ENCODE measurements around the gene TFG. TPM values are rescaled to one million over a fixed set of nuclear protein-coding genes. Genes with fewer than 3 reads are reported as not detected.

TFG gene
- total RNA-seq, 1 donor from 2014 or later, result 60.0 TPM

- no peaks in the 10 kb centered on the region for H3K4me1 ChIP-seq (ENCODE audit: control insufficient read depth in 3 of 3, insufficient read depth in 3 of 3, low read length in 3 of 3)
Measured at GRCh38 chr3:100720426-100720825, 11.1 kb downstream of the TFG start.

DNA sequence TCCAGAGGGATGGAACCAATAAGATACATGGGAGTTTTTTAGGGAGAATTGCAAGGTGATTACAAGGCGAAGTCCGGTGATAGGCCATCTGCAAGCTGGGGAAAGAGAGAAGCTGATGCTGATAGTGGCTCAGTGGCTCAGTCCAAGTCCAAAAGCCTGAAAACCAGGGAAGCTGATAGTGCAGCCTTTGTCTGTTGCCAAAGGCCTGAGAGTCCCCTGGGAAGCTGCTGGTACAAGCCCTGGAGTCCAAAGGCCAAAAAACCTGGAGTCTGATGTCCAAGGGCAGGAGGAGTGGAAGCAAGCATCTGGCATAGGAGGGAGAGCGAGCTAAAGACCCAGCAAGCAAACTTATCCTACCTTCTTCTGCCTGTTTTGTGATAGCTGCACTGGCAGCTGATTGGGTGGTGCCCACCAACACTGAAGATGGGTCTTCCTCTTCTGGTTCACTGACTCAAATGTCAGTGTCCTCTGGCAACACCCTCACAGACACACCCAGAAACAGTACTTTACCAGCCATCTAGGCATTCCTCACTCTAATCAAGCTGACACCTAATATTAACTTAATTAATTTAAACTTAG lies 16.7 kb downstream of the TFG start:
- no peak overlapping the region for H3K4me3 ChIP-seq (ENCODE audit: low read length in 3 of 3)
- H3K36me3 ChIP-seq (ENCODE audit: control insufficient read depth in 3 of 3, insufficient read depth in 3 of 3, low read length in 3 of 3), result peaks cover 2 to 23% (median 16%) of the 10 kb centered on the region in 3 donors
- no peak overlapping the region for H3K9ac ChIP-seq (ENCODE audit: low read depth in 1 of 3, low read length in 3 of 3)
- peaks cover 0 to 7% (median 0%) of the 10 kb centered on the region in 3 donors for H3K4me1 ChIP-seq (ENCODE audit: control insufficient read depth in 3 of 3, insufficient read depth in 3 of 3, low read length in 3 of 3)
- no peaks in the 10 kb centered on the region for H3K27me3 ChIP-seq (ENCODE audit: control insufficient read depth in 3 of 3, insufficient read depth in 3 of 3, low read length in 3 of 3)
- H3K9me3 ChIP-seq (ENCODE audit: control insufficient read depth in 3 of 3, low read length in 3 of 3), result no peaks in the 10 kb centered on the region
- H3K27ac ChIP-seq (ENCODE audit: low read depth, low read length), result no peak overlapping the region

More at GRCh38 chr3:100720426-100720825, 11.1 kb downstream of the TFG start:
- Histone ChIP-seq H3K4me3 (ENCODE audit: low read length in 3 of 3) (no peak overlapping the region), H3K27ac (ENCODE audit: low read depth, low read length) (no peak overlapping the region), H3K9ac (ENCODE audit: low read depth in 1 of 3, low read length in 3 of 3) (no peak overlapping the region), H3K9me3 (ENCODE audit: control insufficient read depth in 3 of 3, low read length in 3 of 3) (no peaks in the 10 kb centered on the region), H3K27me3 (ENCODE audit: control insufficient read depth in 3 of 3, insufficient read depth in 3 of 3, low read length in 3 of 3) (no peaks in the 10 kb centered on the region), H3K36me3 (ENCODE audit: control insufficient read depth in 3 of 3, insufficient read depth in 3 of 3, low read length in 3 of 3) (peaks cover 7 to 10% (median 9%) of the 10 kb centered on the region in 3 donors)

GRCh38 chr3:100726706-100727105 lies 17.4 kb downstream of the TFG start:
- no peak overlapping the region for H3K27ac ChIP-seq (ENCODE audit: low read depth, low read length)
- H3K4me3 ChIP-seq (ENCODE audit: low read length in 3 of 3), result no peak overlapping the region
- peaks cover 2 to 17% (median 16%) of the 10 kb centered on the region in 3 donors for H3K36me3 ChIP-seq (ENCODE audit: control insufficient read depth in 3 of 3, insufficient read depth in 3 of 3, low read length in 3 of 3)

GRCh38 chr3:100730524-100730923 lies 21.2 kb downstream of the TFG start:
- Histone ChIP-seq H3K9me3 (ENCODE audit: control insufficient read depth in 3 of 3, low read length in 3 of 3) (no peaks in the 10 kb centered on the region), H3K4me3 (ENCODE audit: low read length in 3 of 3) (no peak overlapping the region), H3K27ac (ENCODE audit: low read depth, low read length) (no peak overlapping the region), H3K9ac (ENCODE audit: low read depth in 1 of 3, low read length in 3 of 3) (no peak overlapping the region), H3K36me3 (ENCODE audit: control insufficient read depth in 3 of 3, insufficient read depth in 3 of 3, low read length in 3 of 3) (peaks cover 4 to 26% (median 16%) of the 10 kb centered on the region in 3 donors), H3K27me3 (ENCODE audit: control insufficient read depth in 3 of 3, insufficient read depth in 3 of 3, low read length in 3 of 3) (no peaks in the 10 kb centered on the region), H3K4me1 (ENCODE audit: control insufficient read depth in 3 of 3, insufficient read depth in 3 of 3, low read length in 3 of 3) (peaks cover 0 to 10% (median 0%) of the 10 kb centered on the region in 3 donors)

More at GRCh38 chr3:100726706-100727105, 17.4 kb downstream of the TFG start:
- H3K9me3 ChIP-seq (ENCODE audit: control insufficient read depth in 3 of 3, low read length in 3 of 3), result no peaks in the 10 kb centered on the region
- no peak overlapping the region for H3K9ac ChIP-seq (ENCODE audit: low read depth in 1 of 3, low read length in 3 of 3)
- H3K27me3 ChIP-seq (ENCODE audit: control insufficient read depth in 3 of 3, insufficient read depth in 3 of 3, low read length in 3 of 3), result no peaks in the 10 kb centered on the region
- H3K4me1 ChIP-seq (ENCODE audit: control insufficient read depth in 3 of 3, insufficient read depth in 3 of 3, low read length in 3 of 3), result peaks cover 0 to 7% (median 0%) of the 10 kb centered on the region in 3 donors

DNA sequence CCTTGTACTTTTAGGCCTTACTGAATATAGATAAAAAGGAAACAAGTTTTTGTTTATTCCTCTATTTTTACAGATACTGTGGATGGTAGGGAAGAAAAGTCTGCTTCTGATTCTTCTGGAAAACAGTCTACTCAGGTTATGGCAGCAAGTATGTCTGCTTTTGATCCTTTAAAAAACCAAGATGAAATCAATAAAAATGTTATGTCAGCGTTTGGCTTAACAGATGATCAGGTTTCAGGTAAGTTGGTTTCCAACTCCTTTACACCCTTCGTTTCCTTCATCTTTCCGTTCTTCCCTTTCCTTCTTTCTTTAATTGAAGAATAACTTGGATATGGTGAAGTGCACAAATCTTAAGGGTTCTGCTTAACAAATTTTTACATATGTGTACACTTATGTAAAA lies 23.1 kb downstream of the TFG start:
- no peaks in the 10 kb centered on the region for H3K9me3 ChIP-seq (ENCODE audit: control insufficient read depth in 3 of 3, low read length in 3 of 3)
- no peak overlapping the region for H3K4me3 ChIP-seq (ENCODE audit: low read length in 3 of 3)
- no peaks in the 10 kb centered on the region for H3K27me3 ChIP-seq (ENCODE audit: control insufficient read depth in 3 of 3, insufficient read depth in 3 of 3, low read length in 3 of 3)
- H3K27ac ChIP-seq (ENCODE audit: low read depth, low read length), result no peak overlapping the region
- peaks cover 10 to 28% (median 20%) of the 10 kb centered on the region in 3 donors for H3K36me3 ChIP-seq (ENCODE audit: control insufficient read depth in 3 of 3, insufficient read depth in 3 of 3, low read length in 3 of 3)
- H3K9ac ChIP-seq (ENCODE audit: low read depth in 1 of 3, low read length in 3 of 3), result no peak overlapping the region
- peaks cover 0 to 6% (median 0%) of the 10 kb centered on the region in 3 donors for H3K4me1 ChIP-seq (ENCODE audit: control insufficient read depth in 3 of 3, insufficient read depth in 3 of 3, low read length in 3 of 3)

GRCh38 chr3:100737334-100737733 lies 28.0 kb downstream of the TFG start:
- H3K27ac ChIP-seq (ENCODE audit: low read depth, low read length), result no peak overlapping the region
- peaks cover 0 to 17% (median 0%) of the 10 kb centered on the region in 3 donors for H3K4me1 ChIP-seq (ENCODE audit: control insufficient read depth in 3 of 3, insufficient read depth in 3 of 3, low read length in 3 of 3)
- peaks cover 8 to 38% (median 25%) of the 10 kb centered on the region in 3 donors for H3K36me3 ChIP-seq (ENCODE audit: control insufficient read depth in 3 of 3, insufficient read depth in 3 of 3, low read length in 3 of 3)
- H3K9ac ChIP-seq (ENCODE audit: low read depth in 1 of 3, low read length in 3 of 3), result no peak overlapping the region
- H3K27me3 ChIP-seq (ENCODE audit: control insufficient read depth in 3 of 3, insufficient read depth in 3 of 3, low read length in 3 of 3), result no peaks in the 10 kb centered on the region
- no peaks in the 10 kb centered on the region for H3K9me3 ChIP-seq (ENCODE audit: control insufficient read depth in 3 of 3, low read length in 3 of 3)
- H3K4me3 ChIP-seq (ENCODE audit: low read length in 3 of 3), result no peak overlapping the region

DNA sequence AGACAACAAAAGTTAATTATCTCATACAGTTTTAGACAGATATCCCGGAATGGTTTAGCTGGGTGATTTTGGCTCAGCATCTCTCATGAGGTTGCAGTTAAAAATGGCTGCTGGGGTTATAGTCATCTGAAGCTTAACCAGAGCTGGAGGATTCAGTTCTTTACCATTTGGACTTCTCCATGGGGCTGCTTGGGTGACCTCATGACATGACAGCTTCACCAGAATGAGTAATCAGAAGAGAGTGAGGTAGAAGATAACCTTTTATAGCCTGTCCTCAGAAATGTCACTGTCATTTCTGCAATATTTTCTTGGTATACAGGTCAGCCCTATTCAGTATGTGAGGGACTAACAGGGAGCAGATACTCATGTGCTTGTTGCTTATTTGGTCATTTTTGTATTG lies 30.9 kb downstream of the TFG start:
- Histone ChIP-seq H3K9ac (ENCODE audit: low read depth in 1 of 3, low read length in 3 of 3) (no peak overlapping the region), H3K36me3 (ENCODE audit: control insufficient read depth in 3 of 3, insufficient read depth in 3 of 3, low read length in 3 of 3) (peaks cover 8 to 38% (median 28%) of the 10 kb centered on the region in 3 donors), H3K4me1 (ENCODE audit: control insufficient read depth in 3 of 3, insufficient read depth in 3 of 3, low read length in 3 of 3) (peaks cover 0 to 13% (median 0%) of the 10 kb centered on the region in 3 donors), H3K4me3 (ENCODE audit: low read length in 3 of 3) (no peak overlapping the region), H3K27me3 (ENCODE audit: control insufficient read depth in 3 of 3, insufficient read depth in 3 of 3, low read length in 3 of 3) (no peaks in the 10 kb centered on the region), H3K9me3 (ENCODE audit: control insufficient read depth in 3 of 3, low read length in 3 of 3) (no peaks in the 10 kb centered on the region), H3K27ac (ENCODE audit: low read depth, low read length) (no peak overlapping the region)

- H3K9ac ChIP-seq (ENCODE audit: low read depth in 1 of 3, low read length in 3 of 3), result no peak overlapping the region
- H3K9me3 ChIP-seq (ENCODE audit: control insufficient read depth in 3 of 3, low read length in 3 of 3), result no peaks in the 10 kb centered on the region
- H3K4me3 ChIP-seq (ENCODE audit: low read length in 3 of 3), result no peak overlapping the region
- peaks cover 10 to 40% (median 26%) of the 10 kb centered on the region in 3 donors for H3K36me3 ChIP-seq (ENCODE audit: control insufficient read depth in 3 of 3, insufficient read depth in 3 of 3, low read length in 3 of 3)
- H3K27ac ChIP-seq (ENCODE audit: low read depth, low read length), result no peak overlapping the region
- no peaks in the 10 kb centered on the region for H3K27me3 ChIP-seq (ENCODE audit: control insufficient read depth in 3 of 3, insufficient read depth in 3 of 3, low read length in 3 of 3)
- peaks cover 0 to 15% (median 0%) of the 10 kb centered on the region in 3 donors for H3K4me1 ChIP-seq (ENCODE audit: control insufficient read depth in 3 of 3, insufficient read depth in 3 of 3, low read length in 3 of 3)
Measured at GRCh38 chr3:100743535-100743934, 34.2 kb downstream of the TFG start.

- Histone ChIP-seq H3K9me3 (ENCODE audit: control insufficient read depth in 3 of 3, low read length in 3 of 3) (no peaks in the 10 kb centered on the region), H3K4me1 (ENCODE audit: control insufficient read depth in 3 of 3, insufficient read depth in 3 of 3, low read length in 3 of 3) (peaks cover 0 to 6% (median 0%) of the 10 kb centered on the region in 3 donors), H3K4me3 (ENCODE audit: low read length in 3 of 3) (no peak overlapping the region), H3K9ac (ENCODE audit: low read depth in 1 of 3, low read length in 3 of 3) (no peak overlapping the region), H3K36me3 (ENCODE audit: control insufficient read depth in 3 of 3, insufficient read depth in 3 of 3, low read length in 3 of 3) (peaks cover 10 to 50% (median 35%) of the 10 kb centered on the region in 3 donors), H3K27ac (ENCODE audit: low read depth, low read length) (no peak overlapping the region), H3K27me3 (ENCODE audit: control insufficient read depth in 3 of 3, insufficient read depth in 3 of 3, low read length in 3 of 3) (no peaks in the 10 kb centered on the region)
Measured at GRCh38 chr3:100744671-100745070, 35.4 kb downstream of the TFG start.

GRCh38 chr3:100745617-100746016 lies 36.3 kb downstream of the TFG start:
- H3K9ac ChIP-seq (ENCODE audit: low read depth in 1 of 3, low read length in 3 of 3), result no peak overlapping the region
- peaks cover 0 to 6% (median 0%) of the 10 kb centered on the region in 3 donors for H3K4me1 ChIP-seq (ENCODE audit: control insufficient read depth in 3 of 3, insufficient read depth in 3 of 3, low read length in 3 of 3)
- no peak overlapping the region for H3K4me3 ChIP-seq (ENCODE audit: low read length in 3 of 3)
- H3K36me3 ChIP-seq (ENCODE audit: control insufficient read depth in 3 of 3, insufficient read depth in 3 of 3, low read length in 3 of 3), result peaks cover 10 to 44% (median 39%) of the 10 kb centered on the region in 3 donors
- H3K9me3 ChIP-seq (ENCODE audit: control insufficient read depth in 3 of 3, low read length in 3 of 3), result no peaks in the 10 kb centered on the region
- H3K27ac ChIP-seq (ENCODE audit: low read depth, low read length), result no peak overlapping the region
- H3K27me3 ChIP-seq (ENCODE audit: control insufficient read depth in 3 of 3, insufficient read depth in 3 of 3, low read length in 3 of 3), result no peaks in the 10 kb centered on the region

All from skeletal muscle tissue (tissue), 4 donors.